GM12864 (cell line): ENCODE results near the gene USP47.
A peak's percentile ranks its signal among the peaks of the same experiment; 100 is the strongest.

ENCODE experiments used
- DNase-seq: peaks from one replicate; pipeline ENCODE4 v3.0.0-alpha.2; 2011; ENCODE audit warnings: low read depth
- H3K4me3 ChIP-seq: 2 replicates; pipeline ENCODE4 v1.5.1; 2011; ENCODE audit warnings: mild to moderate bottlenecking, low read depth, low read length, control low read depth
- TF ChIP-seq, protein P1 (sequence below): IDR thresholded peaks from 2 replicates; pipeline ENCODE4 v1.5.1; 2011; ENCODE audit warnings: low read depth, mild to moderate bottlenecking, moderate library complexity, low read length, control low read depth, inconsistent platforms; ENCODE audit errors: missing control alignments

Gene USP47

DNA sequence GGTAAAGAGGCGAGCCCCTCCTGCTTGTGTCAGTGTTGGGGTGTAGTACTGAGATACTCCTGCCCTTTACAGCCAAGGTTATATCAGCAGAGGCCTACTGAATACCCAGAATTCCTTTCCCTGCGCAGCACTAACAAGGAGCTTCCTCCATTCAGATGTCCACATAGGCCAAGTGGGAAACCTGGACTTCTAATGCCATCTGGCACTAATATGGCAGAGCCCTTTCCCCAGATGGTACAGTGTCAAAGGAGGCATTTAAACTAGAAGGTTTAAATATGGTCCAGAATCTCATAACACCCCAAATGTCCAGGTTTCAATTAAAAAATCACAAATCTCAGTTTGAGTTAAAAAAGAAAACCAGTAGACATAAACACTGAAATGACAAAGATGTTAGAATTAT lies 68.8 kb downstream of the USP47 start:
- no peak for DNase-seq
- no peak overlapping the region for H3K4me3 ChIP-seq
- TF ChIP-seq, protein P1, sequence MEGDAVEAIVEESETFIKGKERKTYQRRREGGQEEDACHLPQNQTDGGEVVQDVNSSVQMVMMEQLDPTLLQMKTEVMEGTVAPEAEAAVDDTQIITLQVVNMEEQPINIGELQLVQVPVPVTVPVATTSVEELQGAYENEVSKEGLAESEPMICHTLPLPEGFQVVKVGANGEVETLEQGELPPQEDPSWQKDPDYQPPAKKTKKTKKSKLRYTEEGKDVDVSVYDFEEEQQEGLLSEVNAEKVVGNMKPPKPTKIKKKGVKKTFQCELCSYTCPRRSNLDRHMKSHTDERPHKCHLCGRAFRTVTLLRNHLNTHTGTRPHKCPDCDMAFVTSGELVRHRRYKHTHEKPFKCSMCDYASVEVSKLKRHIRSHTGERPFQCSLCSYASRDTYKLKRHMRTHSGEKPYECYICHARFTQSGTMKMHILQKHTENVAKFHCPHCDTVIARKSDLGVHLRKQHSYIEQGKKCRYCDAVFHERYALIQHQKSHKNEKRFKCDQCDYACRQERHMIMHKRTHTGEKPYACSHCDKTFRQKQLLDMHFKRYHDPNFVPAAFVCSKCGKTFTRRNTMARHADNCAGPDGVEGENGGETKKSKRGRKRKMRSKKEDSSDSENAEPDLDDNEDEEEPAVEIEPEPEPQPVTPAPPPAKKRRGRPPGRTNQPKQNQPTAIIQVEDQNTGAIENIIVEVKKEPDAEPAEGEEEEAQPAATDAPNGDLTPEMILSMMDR = no peak

DNA sequence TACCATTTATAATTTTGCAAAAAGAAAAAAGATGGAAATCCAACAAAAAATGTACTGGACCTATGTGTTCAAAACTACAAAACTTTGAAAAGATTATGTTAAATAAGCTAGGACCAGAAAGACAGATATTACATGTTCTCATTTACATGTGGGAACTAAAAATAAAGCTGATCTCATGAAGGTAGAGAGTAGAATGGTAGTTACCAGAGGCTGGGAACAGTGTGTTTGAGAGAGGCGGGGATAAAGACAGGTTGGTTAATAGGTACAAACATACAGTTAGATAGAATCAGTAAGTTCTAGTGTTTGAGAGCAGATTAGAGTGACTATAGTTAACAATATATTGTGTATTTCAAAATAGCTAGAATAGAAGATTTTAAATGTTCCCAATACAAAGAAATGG lies 71.6 kb downstream of the USP47 start:
- TF ChIP-seq, protein P1 = no peak
- no peak for DNase-seq
- no peak overlapping the region for H3K4me3 ChIP-seq

DNA sequence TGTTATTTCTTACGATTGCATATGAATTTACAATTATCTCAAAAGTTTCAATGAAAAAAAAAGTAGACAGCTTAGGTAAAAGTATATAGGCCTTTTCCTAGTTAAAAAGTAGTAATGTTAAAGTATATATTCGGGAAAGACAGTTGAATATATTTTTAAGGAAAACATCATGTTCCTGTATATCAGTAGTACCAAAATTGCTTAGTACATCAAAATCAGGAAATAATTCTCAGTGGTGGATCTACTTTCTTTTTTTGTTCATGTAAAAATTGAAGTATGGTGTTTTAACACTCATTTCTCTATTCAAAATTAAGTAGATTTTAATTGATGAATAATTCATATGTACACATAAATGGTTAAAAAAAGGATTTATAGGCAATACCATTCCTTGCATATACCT lies 73.9 kb downstream of the USP47 start:
- no peak overlapping the region for H3K4me3 ChIP-seq
- TF ChIP-seq, protein P1 = no peak
- DNase-seq = no peak

DNA sequence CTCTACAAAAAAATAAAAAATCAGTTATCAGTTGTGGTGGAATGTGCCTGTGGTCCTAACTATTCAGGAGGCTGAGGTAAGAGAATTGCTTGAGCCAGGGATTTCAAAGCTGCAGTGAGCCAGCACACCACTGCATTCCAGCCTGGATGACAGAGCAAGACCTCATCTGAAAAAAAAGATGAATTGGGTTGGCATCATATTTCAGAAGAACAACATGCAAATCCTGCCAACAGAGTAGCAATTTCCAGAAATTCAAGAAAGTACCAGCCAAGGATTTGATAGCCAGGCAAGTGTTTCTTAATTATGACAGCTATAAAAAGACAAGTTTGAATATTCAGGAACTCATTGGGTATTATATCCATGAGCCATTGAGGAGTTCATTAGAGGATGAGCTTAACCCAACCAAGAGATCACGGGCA lies 75.2 kb downstream of the USP47 start:
- TF ChIP-seq, protein P1 = no peak
- DNase-seq = no peak
- H3K4me3 ChIP-seq = no peak overlapping the region

GRCh38 chr11:11923828-11924227 lies 82.1 kb downstream of the USP47 start:
- no peak for DNase-seq
- TF ChIP-seq, protein P1 = no peak
- no peak overlapping the region for H3K4me3 ChIP-seq

DNA sequence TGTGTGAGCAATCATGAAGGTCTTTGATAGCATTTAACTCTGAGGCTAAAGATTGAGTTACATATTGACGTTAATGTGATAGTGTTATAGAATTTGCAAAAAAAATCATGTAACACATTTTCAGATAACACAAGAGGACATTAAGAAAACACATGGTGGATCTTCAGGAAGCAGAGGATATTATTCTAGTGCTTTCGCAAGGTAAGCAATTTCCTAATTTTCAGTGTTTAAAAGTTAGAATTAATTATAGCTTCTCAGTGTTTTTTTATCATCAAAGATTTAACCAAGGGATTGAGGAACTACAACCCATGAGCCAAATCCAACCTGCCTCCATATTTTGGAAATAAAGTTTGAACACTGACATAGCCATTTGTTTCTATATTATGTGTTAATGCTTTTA lies 88.1 kb downstream of the USP47 start:
- no peak for DNase-seq
- no peak overlapping the region for H3K4me3 ChIP-seq
- TF ChIP-seq, protein P1 = no peak

GRCh38 chr11:11931461-11932055 lies 89.8 kb downstream of the USP47 start:
- no peak overlapping the region for H3K4me3 ChIP-seq
- TF ChIP-seq, protein P1 = peak; percentile 39
- no peak for DNase-seq
